Keratinocyte (primary cell): Measurements from ENCODE around the gene SDK2. TPM values are rescaled to one million over a fixed set of nuclear protein-coding genes. Genes with fewer than 3 reads are reported as not detected.

Source experiments
- DNase-seq: peaks from one replicate; pipeline ENCODE4 v3.0.0-alpha.2; 2011; ENCODE audit warnings: low read depth, missing footprints, low spot score
- FAIRE-seq: peaks from 2 replicates; lab custom pipeline; 2011; peaks lifted over from hg19 to GRCh38; lab: Jason Lieb, UNC
- H2AFZ ChIP-seq: 2 replicates; pipeline ENCODE4 v1.6.0; 2012; ENCODE audit warnings: low read length, control low read depth, inconsistent platforms; ENCODE audit not compliant: control insufficient read depth
- H3K27ac ChIP-seq: 2 replicates; pipeline ENCODE4 v1.5.1; 2011; ENCODE audit warnings: low read length; ENCODE audit not compliant: control insufficient read depth, insufficient read depth
- H3K27me3 ChIP-seq: 3 replicates; pipeline ENCODE4 v1.6.0; 2011; ENCODE audit warnings: low read length; ENCODE audit not compliant: control insufficient read depth, insufficient read depth; ENCODE audit errors: extremely low read depth
- H3K36me3 ChIP-seq, 2 experiments: 2 replicates in 1 of 2; 3 replicates in 1 of 2; pipeline ENCODE4 v1.5.1; 2011; ENCODE audit warnings: low read length in 2 of 2, mild to moderate bottlenecking in 1 of 2; ENCODE audit not compliant: control insufficient read depth in 2 of 2, insufficient read depth in 2 of 2; ENCODE audit errors: extremely low read depth in 1 of 2
- H3K4me1 ChIP-seq: 3 replicates; pipeline ENCODE4 v1.5.1; 2011; ENCODE audit warnings: low read length; ENCODE audit not compliant: control insufficient read depth, insufficient read depth; ENCODE audit errors: extremely low read depth
- H3K4me2 ChIP-seq: 3 replicates; pipeline ENCODE4 v1.6.0; 2011; ENCODE audit warnings: low read depth, low read length; ENCODE audit not compliant: control insufficient read depth, insufficient read depth; ENCODE audit errors: extremely low read depth
- H3K4me3 ChIP-seq, 3 experiments: fragments of 200-600 bp in 1 of 3; sonication (generic) in 1 of 3; 2 replicates in 2 of 3; 3 replicates in 1 of 3; pipeline ENCODE4 v1.5.1; 2011 to 2016; ENCODE audit warnings: low read length in 3 of 3, mild to moderate bottlenecking in 3 of 3, control low read depth in 2 of 3, inconsistent platforms in 1 of 3, low read depth in 1 of 3, mixed read lengths in 1 of 3, mixed run types in 1 of 3, moderate library complexity in 1 of 3; ENCODE audit not compliant: control insufficient read depth in 2 of 3, insufficient read depth in 2 of 3; ENCODE audit errors: extremely low read depth in 1 of 3
- H3K79me2 ChIP-seq: 2 replicates; pipeline ENCODE4 v1.6.0; 2012; ENCODE audit warnings: low read length; ENCODE audit not compliant: control insufficient read depth, insufficient read depth
- H3K9ac ChIP-seq: 3 replicates; pipeline ENCODE4 v1.6.0; 2011; ENCODE audit warnings: low read length; ENCODE audit not compliant: control insufficient read depth, insufficient read depth; ENCODE audit errors: extremely low read depth
- H3K9me1 ChIP-seq: 3 replicates; pipeline ENCODE4 v1.6.0; 2011; ENCODE audit warnings: low read length; ENCODE audit not compliant: control insufficient read depth, insufficient read depth; ENCODE audit errors: extremely low read depth
- H3K9me3 ChIP-seq: 2 replicates; pipeline ENCODE4 v1.5.1; 2012; ENCODE audit warnings: low read depth, low read length; ENCODE audit not compliant: control insufficient read depth
- H4K20me1 ChIP-seq: 3 replicates; pipeline ENCODE4 v1.6.0; 2011; ENCODE audit warnings: low read length; ENCODE audit not compliant: control insufficient read depth, insufficient read depth; ENCODE audit errors: extremely low read depth
- EZH2 ChIP-seq: IDR thresholded peaks from one replicate; pipeline ENCODE4 v1.6.1; 2012; ENCODE audit warnings: inconsistent platforms, mild to moderate bottlenecking, low read length, moderate library complexity
- dilution Hi-C: fragments of 300-500 bp; cut with MboI; formaldehyde crosslinking; loops from one replicate; pipeline ENCODE4 v1.7.0; 2020; ENCODE audit warnings: low sequenced_read_pairs; ENCODE audit not compliant: extremely low pct_ligation_motif_present
- polyA plus RNA-seq, 5 experiments: library from polyadenylated mRNA; depleted of rRNA in 3 of 5; stranded (reverse) in 3 of 5; stranded (forward) in 1 of 5; unstranded in 1 of 5; fragments of >200 nt; gene quantifications; 1 replicate in 1 of 5; 2 replicates in 3 of 5; 3 replicates in 1 of 5; pipeline versions ENCODE4 v1.2.1 to v1.2.3, GENCODE V29; 2011 to 2012; ENCODE audit warnings: missing spikeins in 2 of 5, low read depth in 1 of 5, low replicate concordance in 1 of 5
- TF ChIP-seq, protein P1 (sequence below), 3 experiments: IDR thresholded peaks in 1 of 3; conservative IDR thresholded peaks in 1 of 3; optimal IDR thresholded peaks in 1 of 3; 2 replicates in 2 of 3; 3 replicates in 1 of 3; pipeline versions ENCODE3 to v1.5.1; 2011; ENCODE audit warnings: low read length in 3 of 3, mild to moderate bottlenecking in 3 of 3, moderate library complexity in 2 of 3, control low read depth in 1 of 3, inconsistent platforms in 1 of 3; ENCODE audit not compliant: insufficient read depth in 2 of 3; ENCODE audit errors: extremely low read depth in 1 of 3

SDK2 gene
- polyA plus RNA-seq, 1 donor (not counting 4 experiments of a cell fraction or from before 2014, with no cell fraction given), result 1.8 TPM

DNA sequence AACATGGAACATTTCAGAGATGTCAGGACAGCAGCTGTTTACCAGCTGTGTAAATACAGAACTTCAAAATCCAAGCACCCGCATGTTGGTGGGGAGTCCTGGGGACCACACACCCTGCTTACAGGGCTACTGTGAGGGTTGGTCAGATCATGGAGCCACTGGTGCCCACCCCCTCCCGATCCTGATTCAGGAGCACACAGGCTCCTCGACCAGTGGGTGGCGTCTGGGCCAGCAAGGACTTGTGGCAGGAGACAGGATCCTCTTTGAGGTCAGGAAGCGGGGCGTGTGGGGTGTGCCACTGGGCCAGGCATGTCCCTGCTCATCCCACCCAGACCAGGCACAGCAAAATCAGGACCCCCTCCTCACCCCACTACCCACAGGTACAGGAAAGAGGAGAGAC, 83.6 kb downstream of the SDK2 start:
- Histone ChIP-seq H3K36me3 (no peaks in the 10 kb centered on the region), H3K27ac (no peak overlapping the region), H3K9me1 (no peaks in the 10 kb centered on the region), H3K4me1 (peaks cover 22% of the 10 kb centered on the region), H2AFZ (no peak overlapping the region), H3K27me3 (no peaks in the 10 kb centered on the region), H3K4me3 (no peak overlapping the region), H3K4me2 (peak overlapping the region; percentile 37), H4K20me1 (no peaks in the 10 kb centered on the region), H3K79me2 (peaks cover 3% of the 10 kb centered on the region), H3K9ac (no peak overlapping the region), H3K9me3 (no peaks in the 10 kb centered on the region)
- dilution Hi-C loops, result no loop called here
- no peak for FAIRE-seq
- DNase-seq, result no peak
- TF ChIP-seq, protein P1, sequence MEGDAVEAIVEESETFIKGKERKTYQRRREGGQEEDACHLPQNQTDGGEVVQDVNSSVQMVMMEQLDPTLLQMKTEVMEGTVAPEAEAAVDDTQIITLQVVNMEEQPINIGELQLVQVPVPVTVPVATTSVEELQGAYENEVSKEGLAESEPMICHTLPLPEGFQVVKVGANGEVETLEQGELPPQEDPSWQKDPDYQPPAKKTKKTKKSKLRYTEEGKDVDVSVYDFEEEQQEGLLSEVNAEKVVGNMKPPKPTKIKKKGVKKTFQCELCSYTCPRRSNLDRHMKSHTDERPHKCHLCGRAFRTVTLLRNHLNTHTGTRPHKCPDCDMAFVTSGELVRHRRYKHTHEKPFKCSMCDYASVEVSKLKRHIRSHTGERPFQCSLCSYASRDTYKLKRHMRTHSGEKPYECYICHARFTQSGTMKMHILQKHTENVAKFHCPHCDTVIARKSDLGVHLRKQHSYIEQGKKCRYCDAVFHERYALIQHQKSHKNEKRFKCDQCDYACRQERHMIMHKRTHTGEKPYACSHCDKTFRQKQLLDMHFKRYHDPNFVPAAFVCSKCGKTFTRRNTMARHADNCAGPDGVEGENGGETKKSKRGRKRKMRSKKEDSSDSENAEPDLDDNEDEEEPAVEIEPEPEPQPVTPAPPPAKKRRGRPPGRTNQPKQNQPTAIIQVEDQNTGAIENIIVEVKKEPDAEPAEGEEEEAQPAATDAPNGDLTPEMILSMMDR (optimal IDR thresholded peaks at IDR 0.05 in 1 of 3, IDR thresholded peaks at IDR 0.05 in 1 of 3, conservative IDR thresholded peaks at IDR 0.05 in 1 of 3; ENCODE audit: extremely low read depth in 1 of 3, insufficient read depth in 2 of 3, low read length in 3 of 3), result peak; percentile 32 to 76 (median 51)
- TF ChIP-seq EZH2, result no peak

DNA sequence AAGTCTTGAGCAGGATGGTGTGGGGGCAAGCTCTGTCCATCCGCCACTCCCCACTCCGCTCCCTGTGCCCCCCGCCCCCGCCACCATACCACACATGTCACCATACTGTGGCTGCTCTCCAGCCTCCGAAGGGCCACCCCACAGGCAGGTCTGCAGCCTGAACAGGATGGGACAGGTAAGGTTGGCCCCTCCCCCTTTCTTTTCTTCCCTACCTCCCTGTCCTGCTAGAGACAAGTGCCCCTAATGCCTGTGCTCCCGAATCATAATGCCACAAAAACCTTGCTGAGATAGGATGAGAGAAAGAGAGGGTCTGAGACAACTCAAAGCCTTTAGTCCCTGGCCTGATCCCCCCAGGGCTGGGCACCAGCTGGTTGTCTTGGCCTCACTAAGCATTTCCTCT, 84.7 kb downstream of the SDK2 start:
- no peaks in the 10 kb centered on the region for H3K27me3 ChIP-seq
- H3K4me1 ChIP-seq, result peaks cover 22% of the 10 kb centered on the region
- H3K4me3 ChIP-seq, result no peak overlapping the region
- no peak overlapping the region for H3K27ac ChIP-seq
- no peak for TF ChIP-seq EZH2
- TF ChIP-seq, protein P1 (optimal IDR thresholded peaks at IDR 0.05 in 1 of 3, IDR thresholded peaks at IDR 0.05 in 1 of 3, conservative IDR thresholded peaks at IDR 0.05 in 1 of 3; ENCODE audit: extremely low read depth in 1 of 3, insufficient read depth in 2 of 3, low read length in 3 of 3), result no peak
- no peaks in the 10 kb centered on the region for H3K9me3 ChIP-seq
- no peaks in the 10 kb centered on the region for H3K9me1 ChIP-seq
- no peaks in the 10 kb centered on the region for H4K20me1 ChIP-seq
- DNase-seq, result no peak
- dilution Hi-C loops, result no loop called here
- FAIRE-seq, result no peak
- no peaks in the 10 kb centered on the region for H3K36me3 ChIP-seq
- no peak overlapping the region for H3K9ac ChIP-seq
- no peak overlapping the region for H3K4me2 ChIP-seq
- peaks cover 3% of the 10 kb centered on the region for H3K79me2 ChIP-seq
- H2AFZ ChIP-seq, result no peak overlapping the region
